HG03045 (cell line): Measurements from ENCODE around the gene SMG5.
A peak's percentile ranks its signal among the peaks of the same experiment; 100 is the strongest.
"Not testable (repeated sequence)": the region's sequence is repeated elsewhere in the genome, so short reads cannot be mapped to it uniquely, and the experiment has no call there.

Experiments used
- ATAC-seq: cut with Tn5 transposase; IDR thresholded peaks from one replicate; pipeline ENCODE4 v1.9.1; 2021; ENCODE audit warnings: mild to moderate bottlenecking, moderate library complexity; ENCODE audit not compliant: unreplicated experiment

SMG5 gene

GRCh38 chr1:156245451-156246232, 37.0 kb downstream of the SMG5 start:
- ATAC-seq = no peak

- no peak for ATAC-seq
Measured at GRCh38 chr1:156244712-156245111, 37.9 kb downstream of the SMG5 start.

- no peak for ATAC-seq
Measured at GRCh38 chr1:156244126-156244525, 38.5 kb downstream of the SMG5 start.

DNA sequence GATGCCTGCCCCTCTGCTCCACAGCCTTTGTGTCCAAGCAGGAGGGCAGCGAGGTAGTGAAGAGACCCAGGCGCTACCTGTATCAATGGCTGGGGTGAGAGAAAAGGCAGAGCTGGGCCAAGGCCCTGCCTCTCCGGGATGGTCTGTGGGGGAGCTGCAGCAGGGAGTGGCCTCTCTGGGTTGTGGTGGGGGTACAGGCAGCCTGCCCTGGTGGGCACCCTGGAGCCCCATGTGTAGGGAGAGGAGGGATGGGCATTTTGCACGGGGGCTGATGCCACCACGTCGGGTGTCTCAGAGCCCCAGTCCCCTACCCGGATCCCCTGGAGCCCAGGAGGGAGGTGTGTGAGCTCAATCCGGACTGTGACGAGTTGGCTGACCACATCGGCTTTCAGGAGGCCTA, 39.9 kb downstream of the SMG5 start:
- ATAC-seq = no peak

GRCh38 chr1:156241926-156242325, 40.7 kb downstream of the SMG5 start, which contains the start of gene BGLAP:
BGLAP (plus strand) TSS chr1:156242184; CDS start chr1:156242232, 48 bp downstream.
- no peak for ATAC-seq

GRCh38 chr1:156241311-156241811, 41.3 kb downstream of the SMG5 start:
- ATAC-seq = no peak

DNA sequence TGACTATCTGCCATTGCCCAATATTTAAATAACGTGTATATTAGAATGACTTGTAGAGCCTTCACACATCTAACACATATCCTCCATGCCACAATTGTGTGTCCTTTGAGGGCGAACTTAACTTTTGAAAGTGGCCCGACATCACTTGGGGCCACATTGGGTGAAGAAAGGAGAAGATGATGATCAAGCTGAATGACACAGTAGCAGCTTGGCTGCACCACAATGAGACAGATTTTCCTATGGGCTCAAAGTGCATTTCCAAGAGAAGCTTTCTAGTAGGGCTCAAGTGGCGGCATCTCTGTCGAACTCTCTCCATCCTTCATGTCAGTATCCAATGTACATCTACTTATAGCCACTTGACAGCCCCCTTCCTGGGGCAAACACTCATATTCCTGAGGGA, 44.4 kb downstream of the SMG5 start:
- ATAC-seq = no peak

DNA sequence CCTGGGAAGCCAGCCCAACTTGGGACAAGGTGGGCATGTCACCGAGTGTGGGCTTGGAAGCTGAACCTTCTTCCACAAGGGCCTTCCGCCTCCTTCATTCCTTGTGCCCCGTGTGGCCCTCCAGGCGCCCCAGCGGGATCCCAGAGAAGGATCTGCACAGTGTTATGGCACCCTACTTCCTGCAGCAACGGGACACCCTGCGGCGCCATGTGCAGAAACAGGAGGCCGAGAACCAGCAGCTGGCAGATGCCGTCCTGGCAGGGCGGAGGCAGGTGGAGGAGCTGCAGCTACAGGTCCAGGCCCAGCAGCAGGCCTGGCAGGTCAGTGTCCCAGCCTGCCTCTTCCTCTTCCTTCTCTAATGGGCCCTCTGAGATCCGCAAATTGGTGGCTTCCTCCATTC, 46.5 kb downstream of the SMG5 start:
- no peak for ATAC-seq

DNA sequence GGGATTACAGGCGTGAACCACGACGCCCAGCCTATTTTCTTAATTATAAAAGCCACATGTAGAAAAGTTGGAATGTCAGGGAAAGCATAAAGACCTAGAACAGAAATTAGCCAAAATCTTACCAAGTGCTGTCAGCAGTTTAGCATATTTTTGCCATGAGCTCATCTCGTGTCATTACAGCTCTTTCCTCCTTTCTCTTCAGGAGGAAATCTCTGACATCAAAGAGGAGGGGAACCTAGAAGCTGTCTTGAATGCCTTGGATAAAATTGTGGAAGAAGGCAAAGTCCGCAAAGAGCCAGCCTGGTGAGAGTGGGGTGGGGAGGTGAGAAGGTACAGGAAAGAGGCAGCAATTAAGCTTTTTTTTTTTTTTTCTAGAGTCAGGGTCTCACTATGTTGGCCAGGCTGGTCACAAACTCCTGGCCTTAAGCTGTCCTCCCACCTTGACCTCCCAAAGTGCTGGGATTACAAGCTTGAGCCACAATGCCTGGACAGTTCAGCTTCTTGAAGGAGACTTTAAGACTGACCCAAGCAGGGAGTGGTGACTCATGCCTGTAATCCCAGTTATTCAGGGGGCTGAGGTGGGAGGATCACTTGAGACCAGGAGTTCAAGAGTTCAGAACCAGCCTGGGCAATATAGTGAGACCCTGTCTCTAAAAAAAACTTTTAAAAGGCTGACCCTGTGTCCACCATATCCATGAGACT, 49.0 kb downstream of the SMG5 start:
- ATAC-seq = no peak

GRCh38 chr1:156232201-156232894, 50.3 kb downstream of the SMG5 start:
- ATAC-seq = no peak

GRCh38 chr1:156230473-156230837, 52.2 kb downstream of the SMG5 start:
- ATAC-seq = no peak

- no peak for ATAC-seq
Measured at GRCh38 chr1:156229809-156230472, 52.7 kb downstream of the SMG5 start.

DNA sequence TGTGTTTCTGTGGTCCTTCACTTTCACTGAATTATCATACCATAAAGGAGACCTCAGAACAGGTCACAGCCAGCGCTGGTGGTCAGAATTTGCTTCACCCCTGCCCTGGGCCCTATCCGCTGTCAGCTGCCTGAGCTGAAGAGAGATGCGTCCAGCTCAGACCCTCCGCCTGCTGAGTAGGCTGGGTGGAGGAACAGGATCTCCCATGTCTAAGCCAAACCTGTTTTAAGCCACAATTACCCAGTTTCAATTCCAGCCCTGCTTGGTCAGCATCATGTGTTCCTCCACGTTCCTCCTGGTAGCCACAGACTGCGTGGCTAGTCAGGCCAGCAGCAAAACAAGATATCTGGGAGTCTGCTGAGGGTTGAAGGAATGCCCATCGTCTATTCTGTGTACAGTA, 54.1 kb downstream of the SMG5 start:
- no peak for ATAC-seq

- ATAC-seq = no peak
Measured at GRCh38 chr1:156226782-156227181, 55.8 kb downstream of the SMG5 start.

GRCh38 chr1:156226116-156226538, 56.5 kb downstream of the SMG5 start:
- ATAC-seq = peak; percentile 73

GRCh38 chr1:156225677-156226014, 57.0 kb downstream of the SMG5 start:
- ATAC-seq = no peak

DNA sequence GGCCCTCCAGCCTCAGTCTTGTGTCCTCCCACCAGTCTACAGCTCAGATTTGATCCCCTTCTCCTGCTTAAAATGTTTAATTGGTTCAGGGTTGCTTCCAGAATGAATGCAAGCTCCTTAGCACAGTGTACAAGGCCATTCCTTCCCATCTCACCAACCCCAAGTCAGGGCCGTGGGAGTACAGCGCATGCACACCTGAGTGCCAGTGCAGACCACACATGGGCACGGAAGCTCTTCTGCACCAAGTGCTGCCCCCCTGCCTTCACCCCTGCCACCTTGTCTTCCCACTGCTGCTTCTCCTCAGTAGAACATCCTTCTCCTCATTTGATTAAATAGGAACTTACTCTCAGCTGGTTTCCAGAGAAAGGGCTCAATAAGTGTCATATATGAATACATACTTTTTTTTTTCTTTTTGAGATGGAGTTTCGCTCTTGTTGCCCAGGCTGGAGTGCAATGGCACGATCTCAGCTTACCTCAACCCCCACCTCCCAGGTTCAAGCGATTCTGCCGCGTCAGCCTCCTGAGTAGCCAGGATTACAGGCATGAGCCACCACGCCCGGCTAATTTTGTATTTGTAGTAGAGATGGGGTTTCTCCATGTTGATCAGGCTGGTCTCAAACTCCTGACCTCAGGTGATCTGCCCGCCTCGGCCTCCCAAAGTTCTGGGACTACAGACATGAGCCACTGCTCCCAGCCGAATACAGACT, 60.5 kb downstream of the SMG5 start:
- ATAC-seq = no peak

DNA sequence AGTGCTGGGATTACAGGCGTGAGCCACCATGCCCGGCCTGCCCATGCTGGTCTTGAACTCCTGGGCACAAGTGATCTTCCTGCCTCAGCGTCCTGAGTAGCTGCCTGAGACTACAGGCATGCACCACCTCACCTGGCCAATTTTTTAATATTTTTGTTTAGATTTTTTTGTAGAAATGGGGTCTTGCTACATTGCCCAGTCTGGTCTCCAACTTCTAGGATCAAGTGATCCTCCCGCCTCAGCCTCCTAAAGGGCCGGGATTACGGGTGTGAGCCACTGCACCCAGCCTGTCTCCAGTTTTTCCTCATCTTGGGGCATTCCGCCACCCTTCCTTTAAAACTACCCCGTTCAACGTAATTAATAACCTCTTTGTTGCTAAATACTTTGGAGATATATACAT, 62.4 kb downstream of the SMG5 start:
- no peak for ATAC-seq

- no peak for ATAC-seq
Measured at GRCh38 chr1:156217871-156218270, 64.8 kb downstream of the SMG5 start.

- not testable (repeated sequence) for ATAC-seq
Measured at GRCh38 chr1:156216361-156217086, 66.1 kb downstream of the SMG5 start.
